SK-N-SH (cell line): ENCODE measurements around the gene LRP1. TPM values are rescaled to one million over a fixed set of nuclear protein-coding genes. Genes with fewer than 3 reads are reported as not detected.

Experiments used
- CTCF ChIA-PET: fragments of 300-600, 350-600 bp; formaldehyde crosslinking; extraction: SDS; loops from one replicate; lab custom pipeline; 2021; lab: Yijun Ruan, JAX
- POLR2A ChIA-PET: fragments of 350-600 bp; sonication (Branson Sonifier 250); formaldehyde crosslinking; extraction: SDS; loops from one replicate; lab custom pipeline; 2020; ENCODE audit warnings: antibody characterized with exemption, inconsistent platforms; lab: Yijun Ruan, JAX
- DNase-seq: peaks from one replicate; pipeline ENCODE4 v3.0.0; 2012
- H2AFZ ChIP-seq: fragments of 200-600 bp; sonication (generic); 2 replicates; pipeline ENCODE4 v1.8.1; 2016; ENCODE audit warnings: antibody characterized with exemption, mild to moderate bottlenecking, low read depth
- H3F3A ChIP-seq: fragments of 200-600 bp; sonication (generic); replicated peaks from 2 replicates; pipeline ENCODE3; 2016; ENCODE audit warnings: antibody characterized with exemption, mild to moderate bottlenecking; ENCODE audit not compliant: insufficient read depth
- H3K27ac ChIP-seq, 2 experiments: fragments of 200-500 bp in 1 of 2; fragments of 200-600 bp in 1 of 2; sonication (Bioruptor generic) in 1 of 2; sonication (generic), shearing (Covaris generic) in 1 of 2; 2 replicates each; pipeline versions ENCODE4 v1.5.1 to v1.6.1; 2014 to 2016; ENCODE audit warnings: low read depth in 2 of 2, inconsistent platforms in 1 of 2, low read length in 1 of 2, mild to moderate bottlenecking in 1 of 2, mixed read lengths in 1 of 2
- H3K27me3 ChIP-seq: fragments of 200-600 bp; sonication (generic), shearing (Covaris generic); 2 replicates; pipeline ENCODE4 v1.6.1; 2016; ENCODE audit warnings: mixed run types; ENCODE audit not compliant: insufficient read depth
- H3K36me3 ChIP-seq, 2 experiments: fragments of 200-500 bp in 1 of 2; fragments of 200-600 bp in 1 of 2; sonication (Bioruptor generic) in 1 of 2; sonication (generic) in 1 of 2; replicated peaks in 1 of 2; 2 replicates each; pipeline versions ENCODE3 to v1.5.1; 2014 to 2016; ENCODE audit warnings: low read length in 1 of 2, mild to moderate bottlenecking in 1 of 2; ENCODE audit not compliant: insufficient read depth in 2 of 2, control insufficient read depth in 1 of 2
- H3K4me1 ChIP-seq, 2 experiments: fragments of 200-500 bp in 1 of 2; fragments of 200-600 bp in 1 of 2; sonication (Bioruptor generic) in 1 of 2; sonication (generic), shearing (Covaris generic) in 1 of 2; 2 replicates each; pipeline versions ENCODE4 v1.5.1 to v1.6.1; 2014 to 2016; ENCODE audit warnings: low read depth in 1 of 2, low read length in 1 of 2, mixed run types in 1 of 2; ENCODE audit not compliant: insufficient read depth in 2 of 2, control insufficient read depth in 1 of 2
- H3K4me2 ChIP-seq: fragments of 200-600 bp; sonication (generic), shearing (Covaris generic); 2 replicates; pipeline ENCODE4 v1.6.1; 2017; ENCODE audit warnings: mixed run types
- H3K4me3 ChIP-seq, 2 experiments: fragments of 200-500 bp in 1 of 2; fragments of 200-600 bp in 1 of 2; sonication (Bioruptor generic) in 1 of 2; sonication (generic), shearing (Covaris generic) in 1 of 2; 2 replicates each; pipeline versions ENCODE4 v1.5.1 to v1.8.1; 2014 to 2016; ENCODE audit warnings: low read depth in 2 of 2, inconsistent platforms in 1 of 2, low read length in 1 of 2, mild to moderate bottlenecking in 1 of 2, mixed read lengths in 1 of 2, moderate library complexity in 1 of 2
- H3K79me2 ChIP-seq: fragments of 200-600 bp; sonication (generic); 2 replicates; pipeline ENCODE4 v1.8.1; 2017; ENCODE audit warnings: mild to moderate bottlenecking; ENCODE audit not compliant: insufficient read depth
- H3K9ac ChIP-seq: fragments of 200-600 bp; sonication (generic); 2 replicates; pipeline ENCODE4 v1.6.1; 2017; ENCODE audit warnings: mixed run types
- H3K9me2 ChIP-seq: fragments of 200-600 bp; sonication (generic); 2 replicates; pipeline ENCODE4 v1.6.1; 2017; ENCODE audit warnings: mixed run types
- H3K9me3 ChIP-seq: fragments of 200-600 bp; sonication (generic); 2 replicates; pipeline ENCODE4 v1.6.1; 2017; ENCODE audit warnings: mixed run types, mild to moderate bottlenecking, moderate library complexity
- H4K20me1 ChIP-seq: fragments of 200-600 bp; sonication (generic); 2 replicates; pipeline ENCODE4 v1.6.1; 2017; ENCODE audit warnings: mild to moderate bottlenecking, mixed run types; ENCODE audit not compliant: insufficient read depth
- CHD2 ChIP-seq: fragments of 150-350 bp; IDR thresholded peaks from 2 replicates; pipeline ENCODE4 v1.6.1; 2018; ENCODE audit warnings: low read length; ENCODE audit not compliant: partially characterized antibody
- ELF1 ChIP-seq: IDR thresholded peaks from 2 replicates; pipeline ENCODE4 v1.4.0; 2012
- FOSL2 ChIP-seq: IDR thresholded peaks from 2 replicates; pipeline ENCODE4 v1.4.0; 2012; ENCODE audit warnings: low read depth, mild to moderate bottlenecking, moderate library complexity, borderline replicate concordance
- FOXJ3 ChIP-seq: sonication (generic); formaldehyde crosslinking; IDR thresholded peaks from 2 replicates; pipeline ENCODE4 v1.5.1; 2020; ENCODE audit warnings: mild to moderate bottlenecking, missing genetic modification reagents
- JUND ChIP-seq: IDR thresholded peaks from 2 replicates; pipeline ENCODE4 v1.4.0; 2012
- MEF2A ChIP-seq: IDR thresholded peaks from 2 replicates; pipeline ENCODE4 v1.4.0; 2012; ENCODE audit warnings: low read depth, borderline replicate concordance
- MXI1 ChIP-seq: IDR thresholded peaks from 2 replicates; pipeline ENCODE4 v1.6.1; 2012; ENCODE audit warnings: mild to moderate bottlenecking, low read depth, low read length, improper control_type of control experiment
- NFIC ChIP-seq: IDR thresholded peaks from 2 replicates; pipeline ENCODE4 v1.4.0; 2012; ENCODE audit warnings: borderline replicate concordance
- NRF1 ChIP-seq: IDR thresholded peaks from 2 replicates; pipeline ENCODE4 v1.6.1; 2012; ENCODE audit warnings: low read depth, mild to moderate bottlenecking, low read length
- RAD21 ChIP-seq: IDR thresholded peaks from 2 replicates; pipeline ENCODE4 v1.6.1; 2012; ENCODE audit warnings: mild to moderate bottlenecking, low read length
- SIN3A ChIP-seq: IDR thresholded peaks from 2 replicates; pipeline ENCODE4 v1.6.1; 2012; ENCODE audit warnings: low read depth, mild to moderate bottlenecking, low read length, moderate library complexity, borderline replicate concordance
- SMC3 ChIP-seq: IDR thresholded peaks from 2 replicates; pipeline ENCODE4 v1.6.1; 2012; ENCODE audit warnings: low read depth, low read length, improper control_type of control experiment
- TAF1 ChIP-seq: IDR thresholded peaks from 2 replicates; pipeline ENCODE4 v1.6.1; 2012; ENCODE audit warnings: low read depth, mild to moderate bottlenecking, low read length, moderate library complexity, borderline replicate concordance
- TEAD4 ChIP-seq: IDR thresholded peaks from 2 replicates; pipeline ENCODE4 v1.4.0; 2012; ENCODE audit warnings: mild to moderate bottlenecking, borderline replicate concordance; ENCODE audit not compliant: insufficient read depth
- WGBS: methylation state at CpG from one replicate; pipeline ENCODE4 v1.1.6; 2017; ENCODE audit warnings: low lambda C conversion rate; 5-methylcytosine and 5-hydroxymethylcytosine counted together
- polyA plus RNA-seq, 3 experiments: library from polyadenylated mRNA; depleted of rRNA; stranded (reverse); fragments of >200 nt; gene quantifications; 2 replicates each; pipeline ENCODE4 v1.2.3, GENCODE V29; 2012
- TF ChIP-seq, protein P1 (sequence below): fragments of 150-350 bp; IDR thresholded peaks from 2 replicates; pipeline ENCODE4 v1.6.1; 2016; ENCODE audit warnings: mild to moderate bottlenecking, low read depth, low read length
- TF ChIP-seq, protein P2 (sequence below): IDR thresholded peaks from 2 replicates; pipeline ENCODE4 v1.4.0; 2012; ENCODE audit warnings: low read depth, borderline replicate concordance
- TF ChIP-seq, protein P3 (sequence below): IDR thresholded peaks from 2 replicates; pipeline ENCODE4 v1.6.1; 2012; ENCODE audit warnings: mild to moderate bottlenecking, low read depth, low read length, moderate library complexity
- TF ChIP-seq, protein P4 (sequence below): IDR thresholded peaks from 2 replicates; pipeline ENCODE4; 2012

LRP1 gene
- polyA plus RNA-seq, 1 of the 3 experiments (the other 2 are of a cell fraction), result 55.0 TPM

DNA sequence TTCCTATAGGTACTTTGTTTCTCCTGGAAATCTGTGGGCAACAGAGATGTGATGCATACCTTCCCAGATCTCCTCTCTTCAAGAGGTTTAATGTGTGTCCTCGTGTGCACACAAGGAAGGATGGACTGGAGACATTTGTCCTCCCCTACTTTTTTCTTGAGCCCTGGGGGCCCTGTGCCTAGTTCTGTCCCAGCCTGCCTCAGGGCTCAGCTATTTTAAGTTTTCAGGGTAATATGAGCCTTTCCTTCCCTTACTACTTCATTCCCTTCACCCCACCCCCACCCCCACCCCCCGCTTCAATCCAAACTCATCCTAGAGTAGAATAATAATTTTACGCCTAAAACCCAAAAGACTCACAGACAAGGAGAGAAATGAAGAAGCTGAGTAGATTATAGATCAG is 122.3 kb downstream of the LRP1 start:
- H3K9me3 ChIP-seq, result no peaks in the 10 kb centered on the region
- H3K4me1 ChIP-seq, result no peaks in the 10 kb centered on the region
- no peaks in the 10 kb centered on the region for H3K9me2 ChIP-seq
- no peak for TF ChIP-seq NRF1
- TF ChIP-seq FOSL2, result no peak
- no peak for TF ChIP-seq TAF1
- TF ChIP-seq NFIC, result no peak
- TF ChIP-seq, protein P1, sequence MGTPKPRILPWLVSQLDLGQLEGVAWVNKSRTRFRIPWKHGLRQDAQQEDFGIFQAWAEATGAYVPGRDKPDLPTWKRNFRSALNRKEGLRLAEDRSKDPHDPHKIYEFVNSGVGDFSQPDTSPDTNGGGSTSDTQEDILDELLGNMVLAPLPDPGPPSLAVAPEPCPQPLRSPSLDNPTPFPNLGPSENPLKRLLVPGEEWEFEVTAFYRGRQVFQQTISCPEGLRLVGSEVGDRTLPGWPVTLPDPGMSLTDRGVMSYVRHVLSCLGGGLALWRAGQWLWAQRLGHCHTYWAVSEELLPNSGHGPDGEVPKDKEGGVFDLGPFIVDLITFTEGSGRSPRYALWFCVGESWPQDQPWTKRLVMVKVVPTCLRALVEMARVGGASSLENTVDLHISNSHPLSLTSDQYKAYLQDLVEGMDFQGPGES, result no peak
- TF ChIP-seq SMC3, result no peak
- TF ChIP-seq MXI1, result no peak
- TF ChIP-seq MEF2A, result no peak
- TF ChIP-seq RAD21, result no peak
- TF ChIP-seq, protein P2, sequence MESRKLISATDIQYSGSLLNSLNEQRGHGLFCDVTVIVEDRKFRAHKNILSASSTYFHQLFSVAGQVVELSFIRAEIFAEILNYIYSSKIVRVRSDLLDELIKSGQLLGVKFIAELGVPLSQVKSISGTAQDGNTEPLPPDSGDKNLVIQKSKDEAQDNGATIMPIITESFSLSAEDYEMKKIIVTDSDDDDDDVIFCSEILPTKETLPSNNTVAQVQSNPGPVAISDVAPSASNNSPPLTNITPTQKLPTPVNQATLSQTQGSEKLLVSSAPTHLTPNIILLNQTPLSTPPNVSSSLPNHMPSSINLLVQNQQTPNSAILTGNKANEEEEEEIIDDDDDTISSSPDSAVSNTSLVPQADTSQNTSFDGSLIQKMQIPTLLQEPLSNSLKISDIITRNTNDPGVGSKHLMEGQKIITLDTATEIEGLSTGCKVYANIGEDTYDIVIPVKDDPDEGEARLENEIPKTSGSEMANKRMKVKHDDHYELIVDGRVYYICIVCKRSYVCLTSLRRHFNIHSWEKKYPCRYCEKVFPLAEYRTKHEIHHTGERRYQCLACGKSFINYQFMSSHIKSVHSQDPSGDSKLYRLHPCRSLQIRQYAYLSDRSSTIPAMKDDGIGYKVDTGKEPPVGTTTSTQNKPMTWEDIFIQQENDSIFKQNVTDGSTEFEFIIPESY, result no peak
- TF ChIP-seq ELF1, result no peak
- no peak overlapping the region for H3K9ac ChIP-seq
- no peak overlapping the region for H3K4me2 ChIP-seq
- H4K20me1 ChIP-seq, result no peaks in the 10 kb centered on the region
- H3K36me3 ChIP-seq, result peaks cover 4 to 9% of the 10 kb centered on the region in 2 experiments
- no peak for DNase-seq
- H3K4me3 ChIP-seq, result no peak overlapping the region
- H3K79me2 ChIP-seq, result no peaks in the 10 kb centered on the region
- no peaks in the 10 kb centered on the region for H3F3A ChIP-seq
- no peaks in the 10 kb centered on the region for H3K27me3 ChIP-seq
- POLR2A ChIA-PET, result no interaction called here
- WGBS, result 95% methylated on average over 3 of the region's 3 CpGs
- CTCF ChIA-PET, result interaction anchor here (1.0 to 31.5 kb wide), 10 partner anchors 10 to 209 kb away, joined by 3 to 937 read pairs (median 10); partner anchors contain the start of genes GLI1 and NXPH4
- no peak overlapping the region for H3K27ac ChIP-seq
- no peak overlapping the region for H2AFZ ChIP-seq

DNA sequence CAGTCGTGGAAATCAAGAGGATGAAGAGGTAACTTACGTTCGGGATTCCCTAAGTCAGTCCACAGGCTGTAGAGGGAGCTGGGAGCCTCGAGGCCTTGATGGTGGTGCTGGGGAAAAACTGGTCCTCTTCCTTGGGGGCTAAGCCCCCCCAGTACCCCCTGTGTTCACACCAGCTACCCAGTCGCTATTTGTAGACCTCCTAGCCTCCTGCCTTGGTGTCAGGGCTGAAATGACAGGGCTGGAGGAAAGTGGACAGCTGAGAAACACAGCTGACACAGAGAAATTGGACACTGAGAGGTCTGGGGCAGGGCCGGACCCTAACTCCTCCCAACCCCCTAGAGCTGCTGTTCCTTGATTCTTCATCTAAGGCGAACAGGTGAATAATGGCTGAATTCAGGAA is 122.7 kb downstream of the LRP1 start, which contains the start of gene STAC3:
Gene STAC3, minus strand, starts transcription at position 232 of the 400 bp plus-strand sequence. CDS start 1,551 bp downstream, outside the sequence.
- ChIA-PET CTCF (interaction anchor here (1.3 to 31.5 kb wide), 9 partner anchors 10 to 208 kb away, joined by 4 to 937 read pairs (median 10); partner anchors contain the start of genes GLI1 and NXPH4), POLR2A (interaction anchor here (0.6 kb wide), 1 partner anchor 213 kb away, joined by 3 read pairs; no protein-coding TSS in a partner anchor)
- Histone ChIP-seq H3F3A (no peaks in the 10 kb centered on the region), H3K9me3 (no peaks in the 10 kb centered on the region), H4K20me1 (no peaks in the 10 kb centered on the region), H3K4me3 (no peak within 1 kb of the TSS), H3K4me1 (no peaks in the 10 kb centered on the region), H3K9me2 (no peaks in the 10 kb centered on the region), H3K4me2 (no peak within 1 kb of the TSS), H3K27me3 (no peaks in the 10 kb centered on the region), H2AFZ (no peak within 1 kb of the TSS), H3K36me3 (peaks cover 7 to 9% of the 10 kb centered on the region in 2 experiments), H3K79me2 (no peaks in the 10 kb centered on the region), H3K27ac (no peak within 1 kb of the TSS), H3K9ac (no peak within 1 kb of the TSS)
- 87% methylated on average over 7 of the region's 7 CpGs for WGBS
- no peak for DNase-seq
- TF ChIP-seq CHD2, result no peak
- no peak for TF ChIP-seq MEF2A
- TF ChIP-seq MXI1, result no peak
- no peak for TF ChIP-seq FOXJ3 (CRISPR knock-in tag)
- TF ChIP-seq, protein P3, sequence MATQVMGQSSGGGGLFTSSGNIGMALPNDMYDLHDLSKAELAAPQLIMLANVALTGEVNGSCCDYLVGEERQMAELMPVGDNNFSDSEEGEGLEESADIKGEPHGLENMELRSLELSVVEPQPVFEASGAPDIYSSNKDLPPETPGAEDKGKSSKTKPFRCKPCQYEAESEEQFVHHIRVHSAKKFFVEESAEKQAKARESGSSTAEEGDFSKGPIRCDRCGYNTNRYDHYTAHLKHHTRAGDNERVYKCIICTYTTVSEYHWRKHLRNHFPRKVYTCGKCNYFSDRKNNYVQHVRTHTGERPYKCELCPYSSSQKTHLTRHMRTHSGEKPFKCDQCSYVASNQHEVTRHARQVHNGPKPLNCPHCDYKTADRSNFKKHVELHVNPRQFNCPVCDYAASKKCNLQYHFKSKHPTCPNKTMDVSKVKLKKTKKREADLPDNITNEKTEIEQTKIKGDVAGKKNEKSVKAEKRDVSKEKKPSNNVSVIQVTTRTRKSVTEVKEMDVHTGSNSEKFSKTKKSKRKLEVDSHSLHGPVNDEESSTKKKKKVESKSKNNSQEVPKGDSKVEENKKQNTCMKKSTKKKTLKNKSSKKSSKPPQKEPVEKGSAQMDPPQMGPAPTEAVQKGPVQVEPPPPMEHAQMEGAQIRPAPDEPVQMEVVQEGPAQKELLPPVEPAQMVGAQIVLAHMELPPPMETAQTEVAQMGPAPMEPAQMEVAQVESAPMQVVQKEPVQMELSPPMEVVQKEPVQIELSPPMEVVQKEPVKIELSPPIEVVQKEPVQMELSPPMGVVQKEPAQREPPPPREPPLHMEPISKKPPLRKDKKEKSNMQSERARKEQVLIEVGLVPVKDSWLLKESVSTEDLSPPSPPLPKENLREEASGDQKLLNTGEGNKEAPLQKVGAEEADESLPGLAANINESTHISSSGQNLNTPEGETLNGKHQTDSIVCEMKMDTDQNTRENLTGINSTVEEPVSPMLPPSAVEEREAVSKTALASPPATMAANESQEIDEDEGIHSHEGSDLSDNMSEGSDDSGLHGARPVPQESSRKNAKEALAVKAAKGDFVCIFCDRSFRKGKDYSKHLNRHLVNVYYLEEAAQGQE, result no peak
- TF ChIP-seq JUND, result no peak
- TF ChIP-seq, protein P4, sequence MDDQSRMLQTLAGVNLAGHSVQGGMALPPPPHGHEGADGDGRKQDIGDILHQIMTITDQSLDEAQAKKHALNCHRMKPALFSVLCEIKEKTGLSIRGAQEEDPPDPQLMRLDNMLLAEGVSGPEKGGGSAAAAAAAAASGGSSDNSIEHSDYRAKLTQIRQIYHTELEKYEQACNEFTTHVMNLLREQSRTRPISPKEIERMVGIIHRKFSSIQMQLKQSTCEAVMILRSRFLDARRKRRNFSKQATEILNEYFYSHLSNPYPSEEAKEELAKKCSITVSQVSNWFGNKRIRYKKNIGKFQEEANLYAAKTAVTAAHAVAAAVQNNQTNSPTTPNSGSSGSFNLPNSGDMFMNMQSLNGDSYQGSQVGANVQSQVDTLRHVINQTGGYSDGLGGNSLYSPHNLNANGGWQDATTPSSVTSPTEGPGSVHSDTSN, result no peak
- TF ChIP-seq TEAD4, result no peak
- TF ChIP-seq SMC3, result no peak
- TF ChIP-seq, protein P2, result no peak
- no peak for TF ChIP-seq SIN3A
